ENCODE measurements around the gene UBE2S.

- TF ChIP-seq POLR2A (IDR thresholded peaks at IDR 0.05), result no peak
- no peak for TF ChIP-seq CTCF (IDR thresholded peaks at IDR 0.05)
Observed at GRCh38 chr19:55444646-55445045, 37.1 kb upstream of the UBE2S start.

All from tibial nerve (tissue), 3 donors.